C4-2B (cell line): ENCODE results near the gene ARSB.
"Not testable (repeated sequence)": the region's sequence is repeated elsewhere in the genome, so short reads cannot be mapped to it uniquely, and the experiment has no call there.

Experiments
- H3K27ac ChIP-seq: fragments of 450-650 bp; 2 replicates; pipeline ENCODE4 v1.5.1; 2017
- ZFX ChIP-seq: fragments of 450-650 bp; IDR thresholded peaks from 2 replicates; pipeline ENCODE4 v1.6.1; 2017
- TF ChIP-seq, protein P1 (sequence below): fragments of 450-650 bp; conservative IDR thresholded peaks from 2 replicates; pipeline ENCODE4 v1.5.1; 2017; ENCODE audit warnings: mild to moderate bottlenecking

Gene ARSB

DNA sequence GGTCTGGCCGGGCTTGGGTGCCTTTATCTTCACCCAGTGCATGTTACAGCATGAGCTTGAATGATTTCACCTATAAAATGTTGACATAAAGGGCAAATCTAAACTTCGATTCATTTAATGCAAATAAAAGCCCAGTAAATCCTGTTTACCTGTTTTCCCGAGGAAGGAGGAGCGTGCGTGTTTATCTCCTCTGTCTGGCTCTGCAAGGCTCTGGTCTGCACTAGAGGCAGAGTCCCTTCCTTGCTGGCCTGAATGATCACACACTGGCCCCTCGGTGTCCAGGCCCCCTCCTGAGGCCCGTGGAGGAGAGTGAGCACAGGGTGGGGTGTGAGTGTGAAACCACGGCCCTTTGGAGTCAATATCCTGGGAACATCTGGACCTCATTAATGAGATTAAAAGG is 211.5 kb downstream of the ARSB start:
- peak overlapping the region; percentile 9; the same call in 1 of the 2 replicates for H3K27ac ChIP-seq
- TF ChIP-seq ZFX = no peak
- TF ChIP-seq, protein P1, sequence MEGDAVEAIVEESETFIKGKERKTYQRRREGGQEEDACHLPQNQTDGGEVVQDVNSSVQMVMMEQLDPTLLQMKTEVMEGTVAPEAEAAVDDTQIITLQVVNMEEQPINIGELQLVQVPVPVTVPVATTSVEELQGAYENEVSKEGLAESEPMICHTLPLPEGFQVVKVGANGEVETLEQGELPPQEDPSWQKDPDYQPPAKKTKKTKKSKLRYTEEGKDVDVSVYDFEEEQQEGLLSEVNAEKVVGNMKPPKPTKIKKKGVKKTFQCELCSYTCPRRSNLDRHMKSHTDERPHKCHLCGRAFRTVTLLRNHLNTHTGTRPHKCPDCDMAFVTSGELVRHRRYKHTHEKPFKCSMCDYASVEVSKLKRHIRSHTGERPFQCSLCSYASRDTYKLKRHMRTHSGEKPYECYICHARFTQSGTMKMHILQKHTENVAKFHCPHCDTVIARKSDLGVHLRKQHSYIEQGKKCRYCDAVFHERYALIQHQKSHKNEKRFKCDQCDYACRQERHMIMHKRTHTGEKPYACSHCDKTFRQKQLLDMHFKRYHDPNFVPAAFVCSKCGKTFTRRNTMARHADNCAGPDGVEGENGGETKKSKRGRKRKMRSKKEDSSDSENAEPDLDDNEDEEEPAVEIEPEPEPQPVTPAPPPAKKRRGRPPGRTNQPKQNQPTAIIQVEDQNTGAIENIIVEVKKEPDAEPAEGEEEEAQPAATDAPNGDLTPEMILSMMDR = no peak

DNA sequence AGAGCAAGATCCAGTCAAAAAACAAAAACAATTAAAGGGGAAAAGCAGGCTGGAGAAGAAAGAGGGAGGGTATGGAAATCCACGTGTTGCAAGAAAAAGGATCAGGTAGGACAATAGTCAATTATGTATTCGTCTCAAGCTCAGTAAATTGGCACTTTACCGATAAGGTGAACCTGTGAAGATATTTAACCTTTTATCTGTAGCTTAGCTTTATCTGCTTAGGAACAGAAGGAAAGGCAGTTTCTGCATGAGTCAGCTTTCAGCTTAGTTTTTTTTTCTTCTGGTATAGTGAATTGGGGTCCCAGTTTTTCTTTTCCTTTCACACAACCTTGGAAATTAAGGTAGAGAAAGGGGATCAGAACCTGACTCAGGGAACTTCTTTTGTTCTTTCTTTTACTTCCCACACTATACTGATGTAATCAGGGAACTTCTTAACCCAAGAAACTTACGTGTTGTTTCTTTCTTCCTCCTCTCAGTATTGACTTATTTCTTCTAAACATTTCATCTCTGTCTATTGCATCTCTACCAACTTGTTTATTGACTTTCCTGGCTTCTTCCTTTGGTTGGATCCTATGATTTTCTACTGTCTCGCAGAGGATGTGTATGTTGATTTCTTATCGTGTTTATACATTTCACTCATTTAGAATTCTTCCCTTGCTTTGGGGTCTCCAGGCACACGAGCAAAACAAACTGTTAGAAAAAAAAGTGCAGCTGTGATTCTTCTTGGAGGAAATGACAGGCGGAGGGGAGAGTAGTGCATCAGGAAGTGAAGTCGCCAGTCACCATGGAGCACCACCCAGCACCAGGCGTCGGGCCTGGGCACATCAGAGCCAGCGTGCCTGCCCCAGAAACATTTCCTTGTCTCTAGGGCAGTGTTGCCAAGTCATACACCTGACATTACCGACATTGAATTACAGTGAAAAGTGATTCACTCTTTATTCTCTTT is 213.6 kb downstream of the ARSB start:
- H3K27ac ChIP-seq = no peak overlapping the region
- TF ChIP-seq ZFX = no peak
- TF ChIP-seq, protein P1 = no peak

DNA sequence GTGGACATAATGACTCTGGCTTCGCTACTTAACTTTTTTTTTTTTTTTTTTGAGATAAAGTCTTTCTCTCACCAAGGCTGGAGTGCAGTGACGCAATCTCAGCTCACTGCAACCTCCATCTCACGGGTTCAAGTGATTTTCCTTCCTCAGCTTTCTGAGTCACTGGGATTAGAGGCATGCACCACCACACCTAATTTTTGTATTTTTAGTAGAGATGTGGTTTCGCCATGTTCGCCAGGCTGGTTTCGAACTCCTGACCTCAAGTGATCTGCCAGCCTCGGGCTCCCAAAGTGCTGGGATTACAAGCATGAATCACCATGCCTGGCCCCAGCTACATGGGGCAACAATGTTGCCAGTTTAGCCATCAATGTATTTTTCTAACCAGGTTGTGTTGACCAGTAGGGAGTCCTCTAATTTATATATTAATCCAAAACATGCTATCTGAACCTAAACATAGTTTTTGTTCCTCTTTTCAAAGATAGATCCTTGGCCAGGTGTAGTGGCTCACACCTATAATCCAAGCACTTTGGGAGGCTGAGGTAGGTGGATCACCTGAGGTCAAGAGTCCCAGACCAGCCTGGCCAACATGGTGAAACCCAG is 216.2 kb downstream of the ARSB start:
- TF ChIP-seq ZFX = no peak
- TF ChIP-seq, protein P1 = no peak
- no peak overlapping the region for H3K27ac ChIP-seq

DNA sequence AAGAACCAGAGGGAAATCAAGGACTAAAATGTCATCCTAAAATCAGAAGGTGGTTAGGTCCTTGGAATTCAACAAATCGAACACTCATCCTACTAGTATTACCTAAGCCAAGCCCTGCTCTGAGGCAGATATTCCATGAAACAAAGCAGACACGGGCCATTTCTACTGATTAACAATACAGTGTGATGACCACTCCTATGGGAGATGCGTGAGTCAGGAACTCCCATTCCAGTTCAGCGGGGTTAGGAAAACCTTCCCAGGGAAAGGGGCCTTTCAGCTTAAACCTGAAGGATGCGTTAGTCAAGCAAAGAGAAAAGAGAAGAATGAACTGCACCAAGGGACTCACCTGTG is 218.7 kb downstream of the ARSB start:
- TF ChIP-seq, protein P1 = no peak
- no peak for TF ChIP-seq ZFX
- H3K27ac ChIP-seq = no peak overlapping the region

DNA sequence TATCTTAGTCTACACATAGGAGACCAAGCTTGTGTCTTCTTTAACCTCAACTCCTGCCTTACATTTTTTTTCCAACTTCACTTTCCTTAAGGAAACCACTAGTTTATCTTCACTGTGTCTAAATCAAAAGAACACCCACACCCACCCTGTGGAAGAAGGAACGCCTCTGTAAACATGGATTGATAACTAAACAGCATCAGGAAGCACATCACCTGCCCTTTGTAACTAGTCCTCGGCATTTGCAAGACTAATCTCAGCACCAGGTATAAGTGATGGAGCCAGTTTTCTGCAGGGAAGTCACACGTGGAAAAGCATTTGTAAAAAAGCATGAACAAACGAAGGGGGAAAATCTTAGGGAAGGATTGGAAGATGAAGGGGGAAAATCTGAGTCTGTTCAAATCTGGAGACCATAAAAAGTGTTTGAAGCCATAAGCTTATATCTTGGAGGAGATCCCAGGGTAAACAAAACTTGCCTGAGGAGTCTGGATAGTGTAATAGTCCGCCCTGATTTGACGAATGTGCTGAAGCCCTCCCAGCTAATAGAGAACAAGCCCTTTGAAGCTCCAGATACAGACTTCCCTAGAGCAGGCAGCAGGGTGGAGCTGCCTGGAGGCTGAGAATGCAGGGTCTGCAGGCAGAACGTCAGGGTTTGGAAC is 219.2 kb downstream of the ARSB start:
- TF ChIP-seq, protein P1 = no peak
- TF ChIP-seq ZFX = no peak
- no peak overlapping the region for H3K27ac ChIP-seq

DNA sequence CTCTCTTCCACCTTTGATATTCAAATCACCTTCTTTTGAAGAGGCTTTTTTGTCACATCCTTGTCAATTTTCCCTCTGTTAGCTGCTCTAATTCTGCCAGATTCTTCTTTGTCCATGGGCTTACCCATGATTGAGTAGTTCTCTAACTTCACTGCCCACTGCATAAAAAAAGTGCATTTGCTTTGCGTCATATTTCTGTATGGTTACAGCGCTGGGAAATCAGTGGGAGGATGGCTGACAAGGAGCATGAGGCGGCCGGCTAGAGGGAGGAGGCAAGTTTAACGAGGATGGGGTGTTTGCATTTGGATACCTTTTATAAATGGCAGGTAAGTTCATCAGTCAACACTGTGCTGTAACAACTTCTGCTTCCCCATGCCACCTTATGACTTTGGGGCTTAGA is 220.0 kb downstream of the ARSB start:
- no peak overlapping the region for H3K27ac ChIP-seq
- TF ChIP-seq, protein P1 = no peak
- 0 out of 2 replicates have a peak, but pooled peaks have one; percentile 11 for TF ChIP-seq ZFX

DNA sequence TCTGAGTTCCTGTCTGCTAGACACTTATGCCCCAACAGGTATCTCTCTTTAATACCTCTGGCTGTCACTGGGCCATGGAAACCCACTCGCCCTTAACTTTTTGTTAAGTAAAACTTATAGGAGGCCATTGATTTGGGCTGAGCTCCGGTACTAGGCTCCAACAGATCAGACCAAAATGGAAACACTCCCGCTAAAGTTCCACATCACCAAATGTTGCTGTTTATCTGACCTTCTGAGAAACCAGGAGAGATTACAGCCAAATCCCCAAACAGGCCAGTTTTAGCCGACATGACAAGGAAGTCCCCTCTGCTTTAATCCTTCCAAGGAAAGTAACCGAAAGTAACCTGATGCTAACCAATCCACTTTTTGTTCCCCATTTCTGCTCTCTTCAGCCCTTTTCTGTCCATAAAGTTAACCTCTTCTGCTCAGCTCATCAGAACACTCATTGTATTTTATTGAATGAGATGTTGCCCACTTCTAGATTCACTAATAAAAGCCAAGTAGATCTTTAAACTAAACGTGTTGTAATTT is 221.4 kb downstream of the ARSB start:
- no peak overlapping the region for H3K27ac ChIP-seq
- TF ChIP-seq ZFX = no peak
- TF ChIP-seq, protein P1 = no peak

DNA sequence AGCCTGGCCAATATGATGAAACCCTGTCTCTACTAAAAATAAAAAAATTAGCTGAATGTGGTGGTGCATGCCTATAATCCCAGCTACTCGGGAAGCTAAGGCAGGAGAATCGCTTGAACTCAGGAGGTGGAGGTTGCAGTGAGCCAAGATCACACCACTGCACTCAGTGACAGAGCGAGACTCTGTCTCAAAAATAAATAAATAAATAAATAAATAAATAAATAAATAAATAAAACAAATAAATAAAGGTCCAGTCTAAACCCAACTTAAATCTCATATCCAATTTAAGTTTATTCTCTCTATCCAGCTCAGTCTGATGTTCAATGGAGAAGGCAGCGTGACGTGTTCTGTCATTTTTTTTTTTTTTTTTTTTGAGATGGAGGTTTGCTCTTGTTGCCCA is 222.4 kb downstream of the ARSB start:
- H3K27ac ChIP-seq = not testable (repeated sequence)
